ENCODE results near the gene IL18.

DNA sequence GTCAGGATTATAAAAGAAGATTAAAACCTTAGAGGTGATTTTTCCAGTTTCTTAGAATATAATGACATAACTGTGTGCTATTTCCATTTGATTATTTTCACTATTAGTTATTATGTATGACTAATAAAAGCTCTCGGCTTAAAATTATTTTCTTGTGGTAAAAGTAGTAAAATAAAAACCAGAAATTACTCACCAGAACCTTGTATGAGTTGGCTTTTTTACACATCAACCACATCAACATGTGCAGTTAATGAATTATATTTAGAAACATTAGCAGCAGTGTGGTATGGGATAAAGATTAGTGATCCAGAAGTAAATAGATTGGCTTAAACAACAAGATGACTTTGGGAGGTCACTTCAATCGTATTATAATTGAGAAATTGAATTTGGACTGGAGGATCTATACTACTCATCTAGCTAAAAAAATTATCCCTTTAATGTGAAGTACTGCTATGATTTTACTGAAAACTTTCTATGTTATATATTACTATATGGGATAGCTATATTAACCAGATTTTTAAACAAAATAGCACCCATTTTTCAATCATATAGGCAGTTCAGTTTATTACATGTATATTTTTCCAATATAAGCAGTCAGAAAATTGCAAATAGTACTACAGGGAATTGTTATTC is 8.6 kb upstream of the IL18 start:
- TF ChIP-seq CTCF (IDR thresholded peaks at IDR 0.05) (no peak), POLR2A (IDR thresholded peaks at IDR 0.05) (no peak)

Data from thyroid gland (tissue), 4 donors.